Astrocyte (in vitro differentiated cells and primary cell): Measurements from ENCODE around the gene CACNA1C. TPM values are rescaled to one million over a fixed set of nuclear protein-coding genes. Genes with fewer than 3 reads are reported as not detected.

ENCODE experiments used
- DNase-seq: peaks from one replicate; pipeline ENCODE4 v3.0.0-alpha.2; 2010; ENCODE audit warnings: low read depth
- FAIRE-seq: peaks from 2 replicates; lab custom pipeline; 2011; peaks lifted over from hg19 to GRCh38; lab: Jason Lieb, UNC
- H2AFZ ChIP-seq: 2 replicates; pipeline ENCODE4 v1.6.0; 2012; ENCODE audit warnings: low read depth, low read length, inconsistent platforms
- H3K27ac ChIP-seq: 2 replicates; pipeline ENCODE4 v1.5.1; 2011; ENCODE audit warnings: low read depth, low read length, inconsistent platforms
- H3K27me3 ChIP-seq: 2 replicates; pipeline ENCODE4 v1.6.0; 2011; ENCODE audit warnings: low read length, inconsistent platforms; ENCODE audit not compliant: insufficient read depth
- H3K36me3 ChIP-seq: 2 replicates; pipeline ENCODE4 v1.5.1; 2011; ENCODE audit warnings: low read length, inconsistent platforms; ENCODE audit not compliant: insufficient read depth
- H3K4me1 ChIP-seq: 2 replicates; pipeline ENCODE4 v1.5.1; 2011; ENCODE audit warnings: low read length, inconsistent platforms; ENCODE audit not compliant: insufficient read depth
- H3K4me2 ChIP-seq: 2 replicates; pipeline ENCODE4 v1.6.0; 2012; ENCODE audit warnings: low read length, inconsistent platforms
- H3K4me3 ChIP-seq: 2 replicates; pipeline ENCODE4 v1.5.1; 2011; ENCODE audit warnings: low read depth, mild to moderate bottlenecking, low read length, inconsistent platforms; ENCODE audit not compliant: insufficient read depth
- H3K79me2 ChIP-seq: 2 replicates; pipeline ENCODE4 v1.6.0; 2012; ENCODE audit warnings: mild to moderate bottlenecking, low read length, inconsistent platforms; ENCODE audit not compliant: insufficient read depth
- H3K9ac ChIP-seq: 2 replicates; pipeline ENCODE4 v1.6.0; 2012; ENCODE audit warnings: mild to moderate bottlenecking, low read length, inconsistent platforms
- H3K9me3 ChIP-seq: 2 replicates; pipeline ENCODE4 v1.5.1; 2012; ENCODE audit warnings: low read depth, mild to moderate bottlenecking, low read length, inconsistent platforms; ENCODE audit not compliant: insufficient read depth
- H4K20me1 ChIP-seq: 2 replicates; pipeline ENCODE4 v1.6.0; 2012; ENCODE audit warnings: low read length, inconsistent platforms; ENCODE audit not compliant: insufficient read depth
- H3K27ac Mint-ChIP-seq: one replicate; pipeline ENCODE4 v1.8.0; 2021; ENCODE audit warnings: mild to moderate bottlenecking, mixed read lengths; ENCODE audit not compliant: unreplicated experiment
- H3K27me3 Mint-ChIP-seq: one replicate; pipeline ENCODE4 v1.8.0; 2021; ENCODE audit warnings: low read depth, mixed read lengths; ENCODE audit not compliant: unreplicated experiment
- H3K36me3 Mint-ChIP-seq: one replicate; pipeline ENCODE4 v1.8.0; 2021; ENCODE audit warnings: low read depth, mixed read lengths; ENCODE audit not compliant: unreplicated experiment
- H3K4me1 Mint-ChIP-seq: one replicate; pipeline ENCODE4 v1.8.0; 2021; ENCODE audit warnings: low read depth, mixed read lengths; ENCODE audit not compliant: unreplicated experiment
- H3K4me3 Mint-ChIP-seq: one replicate; pipeline ENCODE4 v1.8.0; 2021; ENCODE audit warnings: mild to moderate bottlenecking, moderate library complexity, mixed read lengths; ENCODE audit not compliant: unreplicated experiment
- H3K9me3 Mint-ChIP-seq: one replicate; pipeline ENCODE4 v1.8.0; 2021; ENCODE audit warnings: mild to moderate bottlenecking, mixed read lengths; ENCODE audit not compliant: unreplicated experiment
- EZH2 ChIP-seq: IDR thresholded peaks from 2 replicates; pipeline ENCODE4 v1.6.1; 2012; ENCODE audit warnings: mild to moderate bottlenecking, low read length, inconsistent platforms; ENCODE audit not compliant: insufficient read depth
- total RNA-seq: library from RNA; stranded (reverse); gene quantifications from 2 replicates; pipeline ENCODE4 v1.2.1, GENCODE V29; 2021
- TF ChIP-seq, protein P1 (sequence below): IDR thresholded peaks from 2 replicates; pipeline ENCODE4 v1.5.1; 2011; ENCODE audit warnings: low read depth, mild to moderate bottlenecking, inconsistent platforms, low read length, moderate library complexity; ENCODE audit not compliant: insufficient read depth

CACNA1C gene
- total RNA-seq, 1 donor from 2014 or later, result 2.1 TPM

DNA sequence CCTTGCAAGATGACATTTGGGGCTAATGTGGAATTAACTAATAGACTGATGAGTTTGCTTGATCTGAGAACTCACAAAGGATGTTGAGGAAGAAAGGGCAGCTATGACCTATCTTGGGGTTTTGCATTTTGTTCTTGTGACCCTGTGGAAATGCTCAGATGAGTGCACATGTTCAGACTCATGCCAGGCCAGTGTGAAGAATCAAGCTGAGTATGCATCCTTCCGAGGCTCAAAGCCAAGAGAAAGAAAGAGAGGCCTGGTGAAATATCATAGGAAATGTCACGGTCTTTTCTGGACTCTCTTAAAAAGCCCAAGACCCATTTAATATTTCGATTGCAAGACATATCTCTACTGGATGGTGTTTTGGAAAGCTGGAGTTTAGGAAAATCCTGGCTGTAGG, 96.3 kb downstream of the CACNA1C start:
- H3K9me3 ChIP-seq, result no peaks in the 10 kb centered on the region
- no peak overlapping the region for H3K9ac ChIP-seq
- TF ChIP-seq EZH2, result no peak
- TF ChIP-seq, protein P1, sequence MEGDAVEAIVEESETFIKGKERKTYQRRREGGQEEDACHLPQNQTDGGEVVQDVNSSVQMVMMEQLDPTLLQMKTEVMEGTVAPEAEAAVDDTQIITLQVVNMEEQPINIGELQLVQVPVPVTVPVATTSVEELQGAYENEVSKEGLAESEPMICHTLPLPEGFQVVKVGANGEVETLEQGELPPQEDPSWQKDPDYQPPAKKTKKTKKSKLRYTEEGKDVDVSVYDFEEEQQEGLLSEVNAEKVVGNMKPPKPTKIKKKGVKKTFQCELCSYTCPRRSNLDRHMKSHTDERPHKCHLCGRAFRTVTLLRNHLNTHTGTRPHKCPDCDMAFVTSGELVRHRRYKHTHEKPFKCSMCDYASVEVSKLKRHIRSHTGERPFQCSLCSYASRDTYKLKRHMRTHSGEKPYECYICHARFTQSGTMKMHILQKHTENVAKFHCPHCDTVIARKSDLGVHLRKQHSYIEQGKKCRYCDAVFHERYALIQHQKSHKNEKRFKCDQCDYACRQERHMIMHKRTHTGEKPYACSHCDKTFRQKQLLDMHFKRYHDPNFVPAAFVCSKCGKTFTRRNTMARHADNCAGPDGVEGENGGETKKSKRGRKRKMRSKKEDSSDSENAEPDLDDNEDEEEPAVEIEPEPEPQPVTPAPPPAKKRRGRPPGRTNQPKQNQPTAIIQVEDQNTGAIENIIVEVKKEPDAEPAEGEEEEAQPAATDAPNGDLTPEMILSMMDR, result no peak
- H3K79me2 ChIP-seq, result no peaks in the 10 kb centered on the region
- peaks cover 7% of the 10 kb centered on the region for H3K4me1 ChIP-seq
- no peak overlapping the region for H3K27ac ChIP-seq
- Mint-ChIP-seq H3K4me3 (no peak overlapping the region), H3K27me3 (peaks cover 31% of the 10 kb centered on the region), H3K9me3 (peaks cover 9% of the 10 kb centered on the region), H3K36me3 (peaks cover 8% of the 10 kb centered on the region), H3K4me1 (peaks cover 8% of the 10 kb centered on the region), H3K27ac (no peak overlapping the region)
- no peaks in the 10 kb centered on the region for H3K36me3 ChIP-seq
- no peaks in the 10 kb centered on the region for H4K20me1 ChIP-seq
- no peaks in the 10 kb centered on the region for H3K27me3 ChIP-seq
- H3K4me3 ChIP-seq, result no peak overlapping the region
- DNase-seq, result no peak
- no peak overlapping the region for H2AFZ ChIP-seq
- FAIRE-seq, result no peak
- H3K4me2 ChIP-seq, result no peak overlapping the region

DNA sequence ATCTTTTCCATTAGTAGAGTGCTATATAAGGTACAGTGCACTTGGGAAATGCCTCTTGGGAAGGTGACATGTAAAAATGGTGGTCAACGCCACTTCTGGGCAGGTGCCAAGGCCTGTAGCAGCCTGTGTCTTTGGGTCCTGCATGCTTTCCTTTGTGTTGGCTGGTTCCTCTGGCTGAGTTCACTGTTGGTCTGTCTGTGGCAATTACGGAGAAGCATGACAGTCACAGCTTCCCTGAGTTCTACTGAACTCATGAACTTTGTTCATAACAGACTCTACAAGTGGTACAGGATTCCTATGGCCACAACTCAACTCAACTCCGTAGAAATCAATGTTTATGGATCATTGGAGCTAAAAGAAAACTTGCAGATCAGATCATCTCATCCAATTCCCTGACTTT, 98.0 kb downstream of the CACNA1C start:
- H3K79me2 ChIP-seq, result no peaks in the 10 kb centered on the region
- H3K4me2 ChIP-seq, result no peak overlapping the region
- peaks cover 14% of the 10 kb centered on the region for H3K4me1 ChIP-seq
- H3K27me3 ChIP-seq, result no peaks in the 10 kb centered on the region
- FAIRE-seq, result no peak
- Mint-ChIP-seq H3K27ac (no peak overlapping the region), H3K4me3 (no peak overlapping the region), H3K27me3 (peaks cover 24% of the 10 kb centered on the region), H3K36me3 (peaks cover 10% of the 10 kb centered on the region), H3K9me3 (peaks cover 9% of the 10 kb centered on the region), H3K4me1 (peaks cover 11% of the 10 kb centered on the region)
- TF ChIP-seq, protein P1, result no peak
- no peak for TF ChIP-seq EZH2
- H3K4me3 ChIP-seq, result no peak overlapping the region
- no peak overlapping the region for H2AFZ ChIP-seq
- H3K9me3 ChIP-seq, result no peaks in the 10 kb centered on the region
- no peak overlapping the region for H3K9ac ChIP-seq
- H3K36me3 ChIP-seq, result no peaks in the 10 kb centered on the region
- DNase-seq, result no peak
- no peak overlapping the region for H3K27ac ChIP-seq
- no peaks in the 10 kb centered on the region for H4K20me1 ChIP-seq

DNA sequence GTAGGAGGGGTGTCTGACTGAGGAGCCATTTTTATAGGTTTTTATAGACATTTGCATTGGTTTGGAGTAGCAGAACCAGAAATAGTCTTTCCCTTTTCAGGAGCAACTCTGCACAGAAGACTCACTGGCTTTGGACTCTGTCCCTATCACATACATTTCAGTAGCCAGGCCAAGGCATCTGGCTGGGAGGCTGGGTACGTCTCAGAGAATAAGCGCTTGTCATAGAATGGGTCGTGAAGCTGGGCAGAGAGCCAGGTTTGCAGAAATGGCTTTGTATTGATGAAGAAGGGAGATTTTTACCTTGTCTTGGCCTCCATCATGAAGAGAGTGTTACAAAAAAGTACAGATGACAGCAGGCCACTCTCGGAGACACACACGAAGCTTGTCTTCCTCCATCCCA, 98.6 kb downstream of the CACNA1C start:
- Histone ChIP-seq H3K36me3 (no peaks in the 10 kb centered on the region), H3K4me2 (no peak overlapping the region), H3K79me2 (no peaks in the 10 kb centered on the region), H2AFZ (no peak overlapping the region), H3K9ac (no peak overlapping the region), H3K27me3 (no peaks in the 10 kb centered on the region), H4K20me1 (no peaks in the 10 kb centered on the region), H3K27ac (no peak overlapping the region), H3K4me3 (no peak overlapping the region), H3K9me3 (no peaks in the 10 kb centered on the region), H3K4me1 (peaks cover 14% of the 10 kb centered on the region)
- Mint-ChIP-seq H3K36me3 (peaks cover 10% of the 10 kb centered on the region), H3K4me3 (no peak overlapping the region), H3K9me3 (peaks cover 9% of the 10 kb centered on the region), H3K27ac (no peak overlapping the region), H3K27me3 (peaks cover 22% of the 10 kb centered on the region), H3K4me1 (peaks cover 11% of the 10 kb centered on the region)
- FAIRE-seq (no peak), DNase-seq (no peak)
- TF ChIP-seq EZH2, result no peak
- TF ChIP-seq, protein P1, result no peak
